HAP-1 (cell line): ENCODE data around the gene FSCN2.

Experiments used
- DNase-seq, 2 experiments: peaks; one replicate each; pipeline ENCODE4 v3.0.0-alpha.2; 2016 to 2020; ENCODE audit warnings: low spot score in 2 of 2
- H3K27me3 ChIP-seq: fragments of 250-450 bp; sonication (Bioruptor Pico); 2 replicates; pipeline ENCODE4 v1.5.1; 2020; ENCODE audit warnings: low read depth, mild to moderate bottlenecking, moderate library complexity
- H3K36me3 ChIP-seq: fragments of 250-450 bp; sonication (Bioruptor Pico); replicated peaks from 2 replicates; pipeline ENCODE4 v1.5.1; 2020; ENCODE audit warnings: mild to moderate bottlenecking
- H3K4me1 ChIP-seq: fragments of 250-450 bp; sonication (Bioruptor Pico); 2 replicates; pipeline ENCODE4 v1.5.1; 2020; ENCODE audit warnings: mild to moderate bottlenecking
- H3K4me3 ChIP-seq: fragments of 250-450 bp; sonication (Bioruptor Pico); 2 replicates; pipeline ENCODE4 v1.5.1; 2020; ENCODE audit warnings: mild to moderate bottlenecking, moderate library complexity
- H3K9me3 ChIP-seq: fragments of 250-450 bp; sonication (Bioruptor Pico); 2 replicates; pipeline ENCODE4 v1.5.1; 2020; ENCODE audit warnings: mild to moderate bottlenecking, moderate library complexity
- in situ Hi-C: fragments of 300-500 bp; cut with MboI; formaldehyde crosslinking; loops from 3 replicates; pipeline ENCODE4 v1.14.3; 2020; ENCODE audit warnings: low sequenced_read_pairs, inconsistent platforms, mixed read lengths

Gene FSCN2

GRCh38 chr17:81534157-81535006 lies 6.2 kb downstream of the FSCN2 start:
- no peak overlapping the region for H3K4me3 ChIP-seq
- no peaks in the 10 kb centered on the region for H3K4me1 ChIP-seq
- no peak for DNase-seq
- H3K27me3 ChIP-seq: peaks cover under 1% of the 10 kb centered on the region; the same call in 1 of the 2 replicates
- H3K36me3 ChIP-seq: no peaks in the 10 kb centered on the region
- in situ Hi-C loops: no loop called here
- no peaks in the 10 kb centered on the region for H3K9me3 ChIP-seq

- in situ Hi-C loops: no loop called here
- Histone ChIP-seq H3K4me1 (no peaks in the 10 kb centered on the region), H3K36me3 (no peaks in the 10 kb centered on the region), H3K27me3 (no peaks in the 10 kb centered on the region), H3K4me3 (no peak overlapping the region), H3K9me3 (no peaks in the 10 kb centered on the region)
- DNase-seq: no peak
These were observed 6.8 kb downstream of the FSCN2 start for GRCh38 chr17:81535007-81535328.

GRCh38 chr17:81535480-81536298 lies 7.5 kb downstream of the FSCN2 start:
- no peaks in the 10 kb centered on the region for H3K27me3 ChIP-seq
- H3K4me3 ChIP-seq: no peak overlapping the region
- H3K9me3 ChIP-seq: no peaks in the 10 kb centered on the region
- peaks cover 3% of the 10 kb centered on the region for H3K36me3 ChIP-seq
- H3K4me1 ChIP-seq: no peaks in the 10 kb centered on the region
- in situ Hi-C loops: no loop called here
- DNase-seq: no peak

- in situ Hi-C loops: no loop called here
- no peaks in the 10 kb centered on the region for H3K9me3 ChIP-seq
- peaks cover 3% of the 10 kb centered on the region for H3K36me3 ChIP-seq
- H3K27me3 ChIP-seq: no peaks in the 10 kb centered on the region
- H3K4me3 ChIP-seq: no peak overlapping the region
- DNase-seq: no peak
- no peaks in the 10 kb centered on the region for H3K4me1 ChIP-seq
These were observed 8.4 kb downstream of the FSCN2 start for GRCh38 chr17:81536299-81537290.

GRCh38 chr17:81537343-81537855 lies 9.2 kb downstream of the FSCN2 start:
- in situ Hi-C loops: no loop called here
- H3K36me3 ChIP-seq: peaks cover 3% of the 10 kb centered on the region
- H3K27me3 ChIP-seq: no peaks in the 10 kb centered on the region
- H3K4me3 ChIP-seq: no peak overlapping the region
- DNase-seq: peak in 1 of 2 experiments; percentile 60
- no peaks in the 10 kb centered on the region for H3K4me1 ChIP-seq
- H3K9me3 ChIP-seq: no peaks in the 10 kb centered on the region

- no peak overlapping the region for H3K4me3 ChIP-seq
- no peaks in the 10 kb centered on the region for H3K9me3 ChIP-seq
- in situ Hi-C loops: no loop called here
- H3K27me3 ChIP-seq: no peaks in the 10 kb centered on the region
- peaks cover 6% of the 10 kb centered on the region for H3K36me3 ChIP-seq
- DNase-seq: no peak
- H3K4me1 ChIP-seq: no peaks in the 10 kb centered on the region
These were observed 9.8 kb downstream of the FSCN2 start for GRCh38 chr17:81537856-81538555.

GRCh38 chr17:81538651-81539570 lies 10.7 kb downstream of the FSCN2 start:
- no peaks in the 10 kb centered on the region for H3K27me3 ChIP-seq
- no peak for DNase-seq
- H3K36me3 ChIP-seq: peaks cover 13% of the 10 kb centered on the region
- H3K4me1 ChIP-seq: no peaks in the 10 kb centered on the region
- no peak overlapping the region for H3K4me3 ChIP-seq
- no peaks in the 10 kb centered on the region for H3K9me3 ChIP-seq
- in situ Hi-C loops: no loop called here

GRCh38 chr17:81539571-81539900 lies 11.4 kb downstream of the FSCN2 start:
- no peak for DNase-seq
- Histone ChIP-seq H3K4me3 (no peak overlapping the region), H3K4me1 (no peaks in the 10 kb centered on the region), H3K36me3 (peaks cover 19% of the 10 kb centered on the region), H3K27me3 (no peaks in the 10 kb centered on the region), H3K9me3 (no peaks in the 10 kb centered on the region)
- in situ Hi-C loops: no loop called here

GRCh38 chr17:81539961-81540675 lies 11.9 kb downstream of the FSCN2 start:
- H3K4me3 ChIP-seq: no peak overlapping the region
- H3K36me3 ChIP-seq: peaks cover 22% of the 10 kb centered on the region
- no peaks in the 10 kb centered on the region for H3K4me1 ChIP-seq
- DNase-seq: no peak
- H3K9me3 ChIP-seq: no peaks in the 10 kb centered on the region
- in situ Hi-C loops: no loop called here
- H3K27me3 ChIP-seq: no peaks in the 10 kb centered on the region

GRCh38 chr17:81540676-81541027 lies 12.5 kb downstream of the FSCN2 start:
- no peaks in the 10 kb centered on the region for H3K9me3 ChIP-seq
- no peaks in the 10 kb centered on the region for H3K27me3 ChIP-seq
- peaks cover 22% of the 10 kb centered on the region for H3K36me3 ChIP-seq
- no peak overlapping the region for H3K4me3 ChIP-seq
- DNase-seq: no peak
- no peaks in the 10 kb centered on the region for H3K4me1 ChIP-seq
- in situ Hi-C loops: no loop called here

- H3K4me3 ChIP-seq: no peak overlapping the region
- H3K36me3 ChIP-seq: peaks cover 27% of the 10 kb centered on the region
- no peaks in the 10 kb centered on the region for H3K9me3 ChIP-seq
- H3K4me1 ChIP-seq: no peaks in the 10 kb centered on the region
- DNase-seq: no peak
- in situ Hi-C loops: no loop called here
- H3K27me3 ChIP-seq: no peaks in the 10 kb centered on the region
These were observed 12.9 kb downstream of the FSCN2 start for GRCh38 chr17:81541123-81541522.
